Measurements from ENCODE around the gene AEBP2. TPM values are rescaled to one million over a fixed set of nuclear protein-coding genes. Genes with fewer than 3 reads are reported as not detected.

AEBP2 gene
- total and polyA plus RNA-seq, 7 experiments from 2014 or later = 11.3 to 58.7 (median 49.6) TPM

- no peaks in the 10 kb centered on the region for H3K36me3 ChIP-seq (ENCODE audit: control insufficient read depth in 2 of 3, insufficient read depth in 3 of 3, low read length in 3 of 3)
- POLR2A ChIA-PET = no interaction called here
Measured at GRCh38 chr12:19530637-19531023, 91.3 kb downstream of the AEBP2 start.

GRCh38 chr12:19533567-19533966 lies 94.3 kb downstream of the AEBP2 start:
- no peak overlapping the region for H3K27ac Mint-ChIP-seq
- DNase-seq (no peak), ATAC-seq (no peak)
- Histone ChIP-seq H3K4me1 (ENCODE audit: control insufficient read depth in 2 of 2, insufficient read depth in 2 of 2, low read length in 2 of 2) (no peaks in the 10 kb centered on the region), H3K9me3 (ENCODE audit: control insufficient read depth in 2 of 3, low read length in 3 of 3) (peaks cover 0 to 4% (median 0%) of the 10 kb centered on the region in 3 experiments), H3K36me3 (ENCODE audit: control insufficient read depth in 2 of 3, insufficient read depth in 3 of 3, low read length in 3 of 3) (no peaks in the 10 kb centered on the region), H3K4me3 (ENCODE audit: low read length) (no peak overlapping the region), H3K27me3 (ENCODE audit: control insufficient read depth in 2 of 2, insufficient read depth in 2 of 2, low read length in 2 of 2) (no peaks in the 10 kb centered on the region), H3K27ac (ENCODE audit: low read depth, low read length) (no peak overlapping the region)
- H3K4me1 Mint-ChIP-seq = peaks cover 13 to 27% (median 23%) of the 10 kb centered on the region in 7 donors
- no peak overlapping the region for H3K4me3 Mint-ChIP-seq
- peaks cover 13 to 31% (median 23%) of the 10 kb centered on the region in 5 donors for H3K36me3 Mint-ChIP-seq
- intact Hi-C loops (cut with micrococcal nuclease) = no loop called here
- peaks cover 10 to 26% (median 13%) of the 10 kb centered on the region in 11 donors for H3K9me3 Mint-ChIP-seq
- no peaks in the 10 kb centered on the region for H3K27me3 Mint-ChIP-seq
- POLR2A ChIA-PET = no interaction called here
- CTCF ChIA-PET = no interaction called here

More at GRCh38 chr12:19530637-19531023, 91.3 kb downstream of the AEBP2 start:
- H3K4me3 ChIP-seq (ENCODE audit: low read length) = no peak overlapping the region
- ATAC-seq (no peak), DNase-seq (no peak)
- CTCF ChIA-PET = no interaction called here
- H3K36me3 Mint-ChIP-seq = peaks cover 8 to 22% (median 16%) of the 10 kb centered on the region in 5 donors
- H3K9me3 ChIP-seq (ENCODE audit: control insufficient read depth in 2 of 3, low read length in 3 of 3) = no peaks in the 10 kb centered on the region
- H3K4me1 Mint-ChIP-seq = peaks cover 16 to 48% (median 41%) of the 10 kb centered on the region in 7 donors
- no peak overlapping the region for H3K4me3 Mint-ChIP-seq
- no peak overlapping the region for H3K27ac ChIP-seq (ENCODE audit: low read depth, low read length)
- no peaks in the 10 kb centered on the region for H3K27me3 Mint-ChIP-seq
- H3K9me3 Mint-ChIP-seq = peaks cover 5 to 18% (median 9%) of the 10 kb centered on the region in 11 donors
- intact Hi-C loops (cut with micrococcal nuclease) = no loop called here
- peak overlapping the region in 1 of 9 donors; percentile 21 for H3K27ac Mint-ChIP-seq
- H3K27me3 ChIP-seq (ENCODE audit: control insufficient read depth in 2 of 2, insufficient read depth in 2 of 2, low read length in 2 of 2) = no peaks in the 10 kb centered on the region
- no peaks in the 10 kb centered on the region for H3K4me1 ChIP-seq (ENCODE audit: control insufficient read depth in 2 of 2, insufficient read depth in 2 of 2, low read length in 2 of 2)

DNA sequence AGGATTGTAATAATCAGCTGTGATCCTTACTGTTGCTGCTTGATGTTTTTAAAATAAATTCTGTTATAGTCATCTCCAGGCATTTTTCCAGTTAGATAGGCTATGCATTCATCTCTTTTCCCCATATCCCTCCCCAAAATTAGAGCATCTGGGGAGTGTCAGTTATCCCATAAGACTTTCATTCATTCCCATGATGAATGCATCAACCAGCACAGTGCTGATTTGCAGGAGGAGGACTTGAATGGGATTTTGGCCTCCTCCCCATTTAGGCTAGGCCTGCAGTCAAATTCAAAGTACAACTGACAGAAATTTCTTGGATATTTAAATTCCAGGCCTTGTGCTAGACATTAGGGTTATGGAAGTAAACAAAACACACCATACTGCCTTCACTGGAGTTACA lies 99.8 kb downstream of the AEBP2 start:
- no peaks in the 10 kb centered on the region for H3K27me3 ChIP-seq (ENCODE audit: control insufficient read depth in 2 of 2, insufficient read depth in 2 of 2, low read length in 2 of 2)
- Mint-ChIP-seq H3K36me3 (peaks cover 14 to 49% (median 46%) of the 10 kb centered on the region in 5 donors), H3K4me1 (peaks cover 0 to 12% (median 3%) of the 10 kb centered on the region in 7 donors), H3K9me3 (peaks cover 10 to 22% (median 14%) of the 10 kb centered on the region in 11 donors), H3K27ac (no peak overlapping the region), H3K4me3 (no peak overlapping the region), H3K27me3 (no peaks in the 10 kb centered on the region)
- ChIA-PET POLR2A (no interaction called here), CTCF (interaction anchor here (0.6 kb wide), 1 partner anchor 23 kb away, joined by 5 read pairs; no protein-coding TSS in a partner anchor)
- ATAC-seq (no peak), DNase-seq (no peak)
- H3K4me1 ChIP-seq (ENCODE audit: control insufficient read depth in 2 of 2, insufficient read depth in 2 of 2, low read length in 2 of 2) = no peaks in the 10 kb centered on the region
- intact Hi-C loops (cut with micrococcal nuclease) = no loop called here
- no peaks in the 10 kb centered on the region for H3K36me3 ChIP-seq (ENCODE audit: control insufficient read depth in 2 of 3, insufficient read depth in 3 of 3, low read length in 3 of 3)
- H3K4me3 ChIP-seq (ENCODE audit: low read length) = no peak overlapping the region
- peaks cover 0 to 4% (median 0%) of the 10 kb centered on the region in 3 experiments for H3K9me3 ChIP-seq (ENCODE audit: control insufficient read depth in 2 of 3, low read length in 3 of 3)
- no peak overlapping the region for H3K27ac ChIP-seq (ENCODE audit: low read depth, low read length)

- Mint-ChIP-seq H3K4me1 (peaks cover 0 to 12% (median 3%) of the 10 kb centered on the region in 7 donors), H3K4me3 (no peak overlapping the region)
Measured at GRCh38 chr12:19539836-19540235, 100.5 kb downstream of the AEBP2 start.

DNA sequence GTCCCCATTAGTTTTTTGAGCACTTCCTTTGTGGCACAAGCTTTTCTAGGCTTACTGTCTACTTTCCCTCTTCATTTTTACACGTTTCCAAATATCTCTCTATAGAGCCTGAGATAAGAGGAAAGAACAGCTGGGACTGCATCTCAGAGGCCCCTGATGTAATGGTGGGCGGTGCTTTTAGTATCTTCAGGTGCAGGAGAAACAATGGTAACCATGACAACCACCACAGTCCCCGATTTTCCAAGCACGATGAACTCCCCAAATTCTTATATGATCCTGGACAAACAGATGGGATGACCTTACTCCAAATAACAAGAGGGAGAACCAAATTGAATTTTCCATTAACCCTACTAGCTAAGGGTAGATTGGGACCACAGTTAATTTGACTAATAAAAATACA lies 103.3 kb downstream of the AEBP2 start:
- Mint-ChIP-seq H3K27me3 (no peaks in the 10 kb centered on the region), H3K27ac (peak overlapping the region in 1 of 9 donors; percentile 10), H3K9me3 (peaks cover 0 to 7% (median 0%) of the 10 kb centered on the region in 11 donors), H3K4me1 (peaks cover 0 to 6% (median 0%) of the 10 kb centered on the region in 7 donors), H3K4me3 (no peak overlapping the region), H3K36me3 (peaks cover 0 to 37% (median 37%) of the 10 kb centered on the region in 5 donors)
- Histone ChIP-seq H3K4me1 (ENCODE audit: control insufficient read depth in 2 of 2, insufficient read depth in 2 of 2, low read length in 2 of 2) (no peaks in the 10 kb centered on the region), H3K36me3 (ENCODE audit: control insufficient read depth in 2 of 3, insufficient read depth in 3 of 3, low read length in 3 of 3) (no peaks in the 10 kb centered on the region), H3K27me3 (ENCODE audit: control insufficient read depth in 2 of 2, insufficient read depth in 2 of 2, low read length in 2 of 2) (no peaks in the 10 kb centered on the region), H3K9me3 (ENCODE audit: control insufficient read depth in 2 of 3, low read length in 3 of 3) (no peaks in the 10 kb centered on the region), H3K4me3 (ENCODE audit: low read length) (no peak overlapping the region), H3K27ac (ENCODE audit: low read depth, low read length) (no peak overlapping the region)
- intact Hi-C loops (cut with micrococcal nuclease) = no loop called here
- ChIA-PET POLR2A (interaction anchor here (0.7 kb wide), 1 partner anchor 17 kb away, joined by 6 read pairs; no protein-coding TSS in a partner anchor), CTCF (no interaction called here)
- ATAC-seq = no peak
- DNase-seq = no peak

More at GRCh38 chr12:19539836-19540235, 100.5 kb downstream of the AEBP2 start:
- ChIA-PET POLR2A (no interaction called here), CTCF (no interaction called here)
- H3K9me3 ChIP-seq (ENCODE audit: control insufficient read depth in 2 of 3, low read length in 3 of 3) = peaks cover 0 to 4% (median 0%) of the 10 kb centered on the region in 3 experiments
- DNase-seq = no peak
- no peaks in the 10 kb centered on the region for H3K27me3 ChIP-seq (ENCODE audit: control insufficient read depth in 2 of 2, insufficient read depth in 2 of 2, low read length in 2 of 2)
- H3K27ac ChIP-seq (ENCODE audit: low read depth, low read length) = no peak overlapping the region
- no peaks in the 10 kb centered on the region for H3K36me3 ChIP-seq (ENCODE audit: control insufficient read depth in 2 of 3, insufficient read depth in 3 of 3, low read length in 3 of 3)
- H3K4me1 ChIP-seq (ENCODE audit: control insufficient read depth in 2 of 2, insufficient read depth in 2 of 2, low read length in 2 of 2) = no peaks in the 10 kb centered on the region
- intact Hi-C loops (cut with micrococcal nuclease) = no loop called here
- H3K27me3 Mint-ChIP-seq = no peaks in the 10 kb centered on the region
- H3K4me3 ChIP-seq (ENCODE audit: low read length) = no peak overlapping the region
- no peak for ATAC-seq
- H3K36me3 Mint-ChIP-seq = peaks cover 13 to 56% (median 51%) of the 10 kb centered on the region in 5 donors
- H3K9me3 Mint-ChIP-seq = peaks cover 10 to 18% (median 13%) of the 10 kb centered on the region in 11 donors
- peak overlapping the region in 1 of 9 donors; percentile 38 for H3K27ac Mint-ChIP-seq

GRCh38 chr12:19544353-19544752 lies 105.1 kb downstream of the AEBP2 start:
- Histone ChIP-seq H3K9me3 (ENCODE audit: control insufficient read depth in 2 of 3, low read length in 3 of 3) (no peaks in the 10 kb centered on the region), H3K4me3 (ENCODE audit: low read length) (no peak overlapping the region), H3K36me3 (ENCODE audit: control insufficient read depth in 2 of 3, insufficient read depth in 3 of 3, low read length in 3 of 3) (no peaks in the 10 kb centered on the region), H3K27me3 (ENCODE audit: control insufficient read depth in 2 of 2, insufficient read depth in 2 of 2, low read length in 2 of 2) (no peaks in the 10 kb centered on the region), H3K27ac (ENCODE audit: low read depth, low read length) (no peak overlapping the region), H3K4me1 (ENCODE audit: control insufficient read depth in 2 of 2, insufficient read depth in 2 of 2, low read length in 2 of 2) (no peaks in the 10 kb centered on the region)
- Mint-ChIP-seq H3K9me3 (peaks cover 0 to 7% (median 0%) of the 10 kb centered on the region in 11 donors), H3K36me3 (peaks cover 0 to 38% (median 34%) of the 10 kb centered on the region in 5 donors), H3K4me3 (no peak overlapping the region), H3K27me3 (no peaks in the 10 kb centered on the region), H3K4me1 (peaks cover 0 to 4% (median 2%) of the 10 kb centered on the region in 7 donors), H3K27ac (no peak overlapping the region)
- DNase-seq (no peak), ATAC-seq (no peak)
- ChIA-PET CTCF (no interaction called here), POLR2A (no interaction called here)
- intact Hi-C loops (cut with micrococcal nuclease) = no loop called here

DNA sequence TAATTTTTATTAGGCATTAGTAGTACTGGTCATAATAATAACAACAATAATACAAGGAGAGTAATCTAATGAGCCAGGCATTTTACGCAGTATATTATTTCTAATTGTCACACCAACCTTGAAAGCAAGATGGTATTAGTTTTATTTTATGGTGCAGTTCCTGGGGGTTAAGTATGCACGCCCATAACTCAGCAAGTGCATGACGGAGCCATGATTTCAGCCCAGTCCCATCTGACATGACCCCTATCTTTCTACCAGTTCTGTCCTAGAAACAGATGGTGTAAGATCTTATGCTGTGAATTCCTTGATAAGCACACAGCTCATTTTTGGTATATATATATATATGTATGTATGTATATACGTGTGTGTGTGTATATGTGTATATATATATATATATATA lies 106.0 kb downstream of the AEBP2 start:
- intact Hi-C loops (cut with micrococcal nuclease) = no loop called here
- Histone ChIP-seq H3K27me3 (ENCODE audit: control insufficient read depth in 2 of 2, insufficient read depth in 2 of 2, low read length in 2 of 2) (no peaks in the 10 kb centered on the region), H3K4me1 (ENCODE audit: control insufficient read depth in 2 of 2, insufficient read depth in 2 of 2, low read length in 2 of 2) (no peaks in the 10 kb centered on the region), H3K4me3 (ENCODE audit: low read length) (no peak overlapping the region), H3K27ac (ENCODE audit: low read depth, low read length) (no peak overlapping the region), H3K36me3 (ENCODE audit: control insufficient read depth in 2 of 3, insufficient read depth in 3 of 3, low read length in 3 of 3) (no peaks in the 10 kb centered on the region), H3K9me3 (ENCODE audit: control insufficient read depth in 2 of 3, low read length in 3 of 3) (no peaks in the 10 kb centered on the region)
- Mint-ChIP-seq H3K9me3 (peaks cover 0 to 7% (median 0%) of the 10 kb centered on the region in 11 donors), H3K27ac (no peak overlapping the region), H3K4me1 (peaks cover 0 to 3% (median 0%) of the 10 kb centered on the region in 7 donors), H3K36me3 (peaks cover 0 to 39% (median 32%) of the 10 kb centered on the region in 5 donors), H3K27me3 (no peaks in the 10 kb centered on the region), H3K4me3 (no peak overlapping the region)
- ChIA-PET CTCF (no interaction called here), POLR2A (no interaction called here)
- no peak for ATAC-seq
- DNase-seq = no peak
